CD4-positive, alpha-beta T cell treated with Interleukin-6 for 4 hours (primary cell): ENCODE measurements around the gene CDV3.
"Not testable (repeated sequence)": the region's sequence is repeated elsewhere in the genome, so short reads cannot be mapped to it uniquely, and the experiment has no call there.

Experiments used
- DNase-seq: peaks from one replicate; pipeline ENCODE4 v3.0.0-alpha.2; 2020; ENCODE audit warnings: mixed read lengths

Gene CDV3

GRCh38 chr3:133573629-133574194 lies at the start of gene CDV3:
Gene CDV3 (plus strand): TSS chr3:133573686. CDS start chr3:133574045, 359 bp downstream.
- no peak for DNase-seq

GRCh38 chr3:133523758-133524157 lies 49.7 kb upstream of the CDV3 start:
- DNase-seq: not testable (repeated sequence)

- DNase-seq: no peak
Observed at GRCh38 chr3:133525435-133525834, 48.1 kb upstream of the CDV3 start.

- no peak for DNase-seq
Observed at GRCh38 chr3:133527081-133527715, 46.3 kb upstream of the CDV3 start.

- DNase-seq: no peak
Observed at GRCh38 chr3:133529809-133530208, 43.7 kb upstream of the CDV3 start.

- no peak for DNase-seq
Observed at GRCh38 chr3:133531981-133532380, 41.5 kb upstream of the CDV3 start.

GRCh38 chr3:133532951-133533350 lies 40.5 kb upstream of the CDV3 start:
- no peak for DNase-seq

- no peak for DNase-seq
Observed at GRCh38 chr3:133535971-133536881, 37.3 kb upstream of the CDV3 start.

- DNase-seq: not testable (repeated sequence)
Observed at GRCh38 chr3:133537131-133537530, 36.4 kb upstream of the CDV3 start.

- no peak for DNase-seq
Observed at GRCh38 chr3:133538154-133538553, 35.3 kb upstream of the CDV3 start.

- no peak for DNase-seq
Observed at GRCh38 chr3:133540896-133541674, 32.4 kb upstream of the CDV3 start.

- no peak for DNase-seq
Observed at GRCh38 chr3:133542871-133543270, 30.6 kb upstream of the CDV3 start.

- not testable (repeated sequence) for DNase-seq
Observed at GRCh38 chr3:133544983-133545382, 28.5 kb upstream of the CDV3 start.

- no peak for DNase-seq
Observed at GRCh38 chr3:133547432-133548041, 25.9 kb upstream of the CDV3 start.

- DNase-seq: no peak
Observed at GRCh38 chr3:133548090-133548489, 25.4 kb upstream of the CDV3 start.

- DNase-seq: no peak
Observed at GRCh38 chr3:133549565-133549964, 23.9 kb upstream of the CDV3 start.

GRCh38 chr3:133551589-133551988 lies 21.9 kb upstream of the CDV3 start:
- not testable (repeated sequence) for DNase-seq

GRCh38 chr3:133561679-133562078 lies 11.8 kb upstream of the CDV3 start:
- no peak for DNase-seq

GRCh38 chr3:133562376-133562775 lies 11.1 kb upstream of the CDV3 start:
- no peak for DNase-seq

- no peak for DNase-seq
Observed at GRCh38 chr3:133563186-133563591, 10.3 kb upstream of the CDV3 start.

GRCh38 chr3:133563816-133564215 lies 9.7 kb upstream of the CDV3 start:
- DNase-seq: no peak

- no peak for DNase-seq
Observed at GRCh38 chr3:133568294-133569014, 5.0 kb upstream of the CDV3 start.
